Common myeloid progenitor, CD34-positive (primary cell): ENCODE results near the gene CTSC.

Experiments used
- CTCF ChIA-PET: fragments of 350-600 bp; sonication (Branson Sonifier 250); formaldehyde crosslinking; loops from one replicate; lab custom pipeline; 2021; ENCODE audit warnings: antibody characterized with exemption; lab: Charles Lee
- POLR2A ChIA-PET: fragments of 350-600 bp; sonication (Branson Sonifier 250); formaldehyde crosslinking; loops from one replicate; lab custom pipeline; 2021; ENCODE audit warnings: antibody characterized with exemption; lab: Charles Lee
- DNase-seq, 3 donors: peaks; one replicate each; pipeline versions ENCODE4 v3.0.0 to v3.0.0-alpha.2; 2013
- H3K27ac ChIP-seq, 2 experiments: 1 replicate in 1 of 2; 2 replicates in 1 of 2; pipeline ENCODE4 v1.7.0; 2013; ENCODE audit warnings: inconsistent platforms in 2 of 2, low read length in 2 of 2, mild to moderate bottlenecking in 2 of 2, low read depth in 1 of 2, moderate library complexity in 1 of 2; ENCODE audit not compliant: severe bottlenecking in 2 of 2, insufficient read depth in 1 of 2, poor library complexity in 1 of 2
- H3K27me3 ChIP-seq, 5 experiments: replicated peaks in 2 of 5; 1 replicate in 3 of 5; 2 replicates in 2 of 5; pipeline versions ENCODE4 v1.6.1 to v1.7.0; 2013; ENCODE audit warnings: low read length in 4 of 5, mild to moderate bottlenecking in 2 of 5, moderate library complexity in 2 of 5, inconsistent platforms in 1 of 5; ENCODE audit not compliant: insufficient read depth in 5 of 5, control insufficient read depth in 4 of 5
- H3K36me3 ChIP-seq, 4 experiments: 1 replicate in 2 of 4; 2 replicates in 2 of 4; pipeline versions ENCODE4 v1.6.1 to v1.7.0; 2013; ENCODE audit warnings: low read length in 3 of 4, control low read depth in 1 of 4, mild to moderate bottlenecking in 1 of 4; ENCODE audit not compliant: control insufficient read depth in 4 of 4, insufficient read depth in 4 of 4
- H3K4me1 ChIP-seq, 4 experiments: 1 replicate in 3 of 4; 2 replicates in 1 of 4; pipeline versions ENCODE4 v1.6.1 to v1.7.1; 2013; ENCODE audit warnings: low read length in 3 of 4, mild to moderate bottlenecking in 3 of 4, control low read depth in 1 of 4, inconsistent platforms in 1 of 4, moderate library complexity in 1 of 4; ENCODE audit not compliant: control insufficient read depth in 4 of 4, insufficient read depth in 4 of 4; ENCODE audit errors: control extremely low read depth in 1 of 4
- H3K4me3 ChIP-seq, 7 experiments: 1 replicate in 4 of 7; 2 replicates in 3 of 7; pipeline versions ENCODE4 v1.5.1 to v1.7.0; 2013; ENCODE audit warnings: mild to moderate bottlenecking in 7 of 7, low read length in 6 of 7, moderate library complexity in 6 of 7, inconsistent platforms in 2 of 7, low read depth in 2 of 7, control low read depth in 1 of 7; ENCODE audit not compliant: insufficient read depth in 4 of 7, control insufficient read depth in 1 of 7; ENCODE audit errors: extremely low read depth in 1 of 7
- H3K9me3 ChIP-seq, 5 experiments: 1 replicate in 4 of 5; 2 replicates in 1 of 5; pipeline versions ENCODE4 v1.6.1 to v1.7.1; 2013; ENCODE audit warnings: low read length in 4 of 5, mild to moderate bottlenecking in 2 of 5, inconsistent platforms in 1 of 5, low read depth in 1 of 5, moderate library complexity in 1 of 5; ENCODE audit not compliant: control insufficient read depth in 4 of 5, insufficient read depth in 2 of 5; ENCODE audit errors: control extremely low read depth in 1 of 5
- WGBS: methylation state at CpG from one replicate; pipeline ENCODE4 v1.1.5; 2013; ENCODE audit not compliant: insufficient coverage; 5-methylcytosine and 5-hydroxymethylcytosine counted together

Gene CTSC

GRCh38 chr11:88280673-88281316 lies 56.7 kb downstream of the CTSC start:
- H3K36me3 ChIP-seq = peaks cover 0 to 7% (median 1%) of the 10 kb centered on the region in 4 experiments
- 96% methylated on average over 4 of the region's 6 CpGs for WGBS
- no peaks in the 10 kb centered on the region for H3K4me1 ChIP-seq
- no peak overlapping the region for H3K4me3 ChIP-seq
- no peak overlapping the region for H3K27ac ChIP-seq
- POLR2A ChIA-PET = interaction anchor here (0.7 kb wide), 1 partner anchor 13 kb away, joined by 4 read pairs; no protein-coding TSS in a partner anchor
- H3K9me3 ChIP-seq = no peaks in the 10 kb centered on the region
- DNase-seq = no peak
- no peaks in the 10 kb centered on the region for H3K27me3 ChIP-seq
- CTCF ChIA-PET = interaction anchor here (0.8 to 1.4 kb wide), 3 partner anchors 178 to 263 kb away, joined by 3 to 4 read pairs (median 3); no protein-coding TSS in a partner anchor

DNA sequence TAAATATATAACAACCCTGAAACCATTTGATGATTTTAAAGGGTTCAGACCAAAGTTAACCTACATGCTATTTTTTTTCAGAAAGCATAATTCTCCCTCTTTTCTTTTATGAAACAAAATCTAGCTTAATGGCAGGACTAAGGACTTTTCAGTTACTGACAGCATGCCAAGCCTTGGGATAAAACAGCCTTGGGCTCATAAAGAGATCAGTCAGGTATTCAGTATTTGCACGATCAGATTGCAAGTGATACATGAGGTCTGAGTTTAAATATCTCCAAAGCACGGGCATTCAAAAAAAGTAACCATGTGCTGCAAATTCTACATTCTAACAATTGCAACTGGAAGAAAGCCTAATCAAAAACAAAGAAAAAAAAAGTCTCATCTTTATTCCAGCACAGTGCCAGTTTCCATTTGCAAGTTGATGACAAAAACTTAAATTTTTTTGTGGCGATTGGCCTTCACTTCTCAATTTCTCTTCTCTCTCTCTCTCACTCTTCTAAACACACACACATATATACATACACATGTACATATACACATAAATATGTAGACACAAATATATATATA lies 60.1 kb downstream of the CTSC start:
- Histone ChIP-seq H3K4me1 (no peaks in the 10 kb centered on the region), H3K9me3 (no peaks in the 10 kb centered on the region), H3K27ac (no peak overlapping the region), H3K36me3 (no peaks in the 10 kb centered on the region), H3K27me3 (no peaks in the 10 kb centered on the region), H3K4me3 (no peak overlapping the region)
- DNase-seq = no peak
- ChIA-PET CTCF (no interaction called here), POLR2A (no interaction called here)
- 92% methylated on average over 2 of the region's 3 CpGs for WGBS

GRCh38 chr11:88275636-88276035 lies 61.9 kb downstream of the CTSC start:
- H3K9me3 ChIP-seq = no peaks in the 10 kb centered on the region
- POLR2A ChIA-PET = no interaction called here
- WGBS = 100% methylated on average over 1 of the region's 1 CpG
- CTCF ChIA-PET = no interaction called here
- no peak for DNase-seq
- H3K36me3 ChIP-seq = no peaks in the 10 kb centered on the region
- no peak overlapping the region for H3K4me3 ChIP-seq
- H3K27me3 ChIP-seq = no peaks in the 10 kb centered on the region
- no peak overlapping the region for H3K27ac ChIP-seq
- H3K4me1 ChIP-seq = no peaks in the 10 kb centered on the region

DNA sequence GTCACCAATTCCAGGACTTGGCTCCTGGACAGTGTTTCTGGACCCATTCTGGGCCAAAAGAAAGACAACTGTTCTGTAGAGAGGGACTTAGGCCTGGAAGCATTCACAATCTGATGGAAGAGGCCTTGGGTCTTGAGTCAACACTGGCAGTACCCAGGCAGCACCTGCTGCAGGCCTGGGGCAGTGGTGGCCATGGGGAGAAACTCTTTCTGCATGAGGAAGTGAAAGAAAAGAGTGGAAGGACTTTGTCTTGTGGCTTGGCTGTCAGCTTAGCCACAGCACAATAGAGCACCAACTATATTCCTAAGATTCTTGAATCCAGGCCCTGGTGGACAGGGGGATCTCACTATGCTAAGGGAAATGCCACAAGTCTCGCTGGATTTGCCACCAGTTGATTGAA lies 70.6 kb downstream of the CTSC start:
- POLR2A ChIA-PET = no interaction called here
- Histone ChIP-seq H3K27ac (no peak overlapping the region), H3K9me3 (peaks cover 0 to 5% (median 2%) of the 10 kb centered on the region in 5 experiments), H3K4me3 (no peak overlapping the region), H3K4me1 (peaks cover 0 to 3% (median 0%) of the 10 kb centered on the region in 4 experiments), H3K27me3 (no peaks in the 10 kb centered on the region), H3K36me3 (peaks cover 0 to 6% (median under 1%) of the 10 kb centered on the region in 4 experiments)
- WGBS = 100% methylated on average over 1 of the region's 1 CpG
- CTCF ChIA-PET = no interaction called here
- no peak for DNase-seq

DNA sequence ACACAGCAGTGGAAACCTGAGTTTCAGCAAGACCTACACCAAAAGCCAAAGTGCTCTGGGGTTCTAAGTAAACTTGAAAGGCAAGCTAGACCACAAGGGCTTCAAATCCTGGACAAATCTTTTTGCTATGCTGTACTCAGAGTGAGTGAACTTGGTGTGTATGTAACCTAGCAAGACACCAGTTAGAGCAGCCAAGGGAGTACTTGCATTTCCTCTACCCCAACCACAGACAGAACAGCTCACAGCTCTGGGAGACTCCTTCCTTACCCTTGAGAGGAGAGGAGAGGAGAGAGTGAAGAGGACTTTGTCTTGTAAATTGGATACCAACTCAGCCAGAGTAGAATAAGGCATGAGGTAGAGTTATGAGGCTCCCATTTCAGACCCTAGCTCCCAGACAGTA lies 71.4 kb downstream of the CTSC start:
- no peak overlapping the region for H3K4me3 ChIP-seq
- peaks cover 0 to 6% (median 2%) of the 10 kb centered on the region in 5 experiments for H3K9me3 ChIP-seq
- no peak overlapping the region for H3K27ac ChIP-seq
- ChIA-PET CTCF (no interaction called here), POLR2A (no interaction called here)
- DNase-seq = no peak
- peaks cover 0 to 6% (median under 1%) of the 10 kb centered on the region in 4 experiments for H3K36me3 ChIP-seq
- no peaks in the 10 kb centered on the region for H3K27me3 ChIP-seq
- peaks cover 0 to 3% (median 0%) of the 10 kb centered on the region in 4 experiments for H3K4me1 ChIP-seq

DNA sequence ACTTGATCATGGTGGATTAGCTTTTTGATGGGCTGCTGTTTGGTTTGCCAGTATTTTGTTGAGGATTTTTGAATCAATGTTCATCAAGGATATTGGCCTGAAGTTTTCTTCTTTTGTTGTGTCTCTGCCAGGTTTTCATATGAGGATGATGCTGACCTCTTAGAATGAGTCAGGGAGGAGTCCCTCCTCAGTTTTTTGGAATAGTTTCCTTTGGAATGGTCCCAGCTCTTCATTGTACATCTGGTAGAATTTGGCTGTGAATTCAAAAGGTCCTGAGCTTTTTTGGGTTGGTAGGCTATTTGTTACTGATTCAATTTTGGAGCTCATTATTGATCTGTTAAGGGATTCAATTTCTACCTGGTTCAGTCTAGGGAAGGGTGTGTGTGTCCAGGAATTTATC lies 78.1 kb downstream of the CTSC start:
- Histone ChIP-seq H3K27me3 (no peaks in the 10 kb centered on the region), H3K9me3 (peaks cover 0 to 19% (median 2%) of the 10 kb centered on the region in 5 experiments), H3K27ac (no peak overlapping the region), H3K4me3 (no peak overlapping the region), H3K4me1 (no peaks in the 10 kb centered on the region), H3K36me3 (peaks cover 0 to 2% (median under 1%) of the 10 kb centered on the region in 4 experiments)
- DNase-seq = no peak
- ChIA-PET CTCF (no interaction called here), POLR2A (no interaction called here)

GRCh38 chr11:88252208-88252607 lies 85.3 kb downstream of the CTSC start:
- POLR2A ChIA-PET = no interaction called here
- CTCF ChIA-PET = no interaction called here
- H3K4me3 ChIP-seq = no peak overlapping the region
- H3K27ac ChIP-seq = no peak overlapping the region
- no peak for DNase-seq
- peaks cover 0 to 1% (median 0%) of the 10 kb centered on the region in 5 experiments for H3K9me3 ChIP-seq
- no peaks in the 10 kb centered on the region for H3K4me1 ChIP-seq
- no peaks in the 10 kb centered on the region for H3K36me3 ChIP-seq
- no peaks in the 10 kb centered on the region for H3K27me3 ChIP-seq
